Neutrophil (primary cell): Measurements from ENCODE around the gene RYR2.

Experiments used
- H3K27ac ChIP-seq: fragments of 200-600 bp; sonication (generic); 2 replicates; pipeline ENCODE4 v1.5.1; 2016; ENCODE audit warnings: mild to moderate bottlenecking, moderate library complexity
- H3K27me3 ChIP-seq: fragments of 200-600 bp; sonication (generic); 2 replicates; pipeline ENCODE4 v1.6.0; 2016; ENCODE audit warnings: mild to moderate bottlenecking
- H3K36me3 ChIP-seq: fragments of 200-600 bp; sonication (generic); 2 replicates; pipeline ENCODE4 v1.5.1; 2017
- H3K4me1 ChIP-seq, 2 experiments: fragments of 200-600 bp in 1 of 2; sonication (generic) in 1 of 2; 1 replicate in 1 of 2; 2 replicates in 1 of 2; pipeline versions ENCODE4 v1.5.1 to v1.6.1; 2013 to 2016; ENCODE audit warnings: low read depth in 1 of 2, low read length in 1 of 2, mild to moderate bottlenecking in 1 of 2, moderate library complexity in 1 of 2; ENCODE audit not compliant: control insufficient read depth in 1 of 2, insufficient read depth in 1 of 2
- H3K4me3 ChIP-seq, 2 experiments: fragments of 200-600 bp in 1 of 2; sonication (generic) in 1 of 2; 1 replicate in 1 of 2; 2 replicates in 1 of 2; pipeline ENCODE4 v1.5.1; 2013 to 2016; ENCODE audit warnings: low read depth in 1 of 2, low read length in 1 of 2, mild to moderate bottlenecking in 1 of 2, moderate library complexity in 1 of 2
- H3K9me3 ChIP-seq: fragments of 200-600 bp; sonication (generic); 2 replicates; pipeline ENCODE4 v1.5.1; 2016
- CTCF ChIP-seq: fragments of 200-600 bp; sonication (generic); IDR thresholded peaks from 2 replicates; pipeline ENCODE4 v1.5.1; 2016; ENCODE audit warnings: antibody characterized with exemption

RYR2 gene

DNA sequence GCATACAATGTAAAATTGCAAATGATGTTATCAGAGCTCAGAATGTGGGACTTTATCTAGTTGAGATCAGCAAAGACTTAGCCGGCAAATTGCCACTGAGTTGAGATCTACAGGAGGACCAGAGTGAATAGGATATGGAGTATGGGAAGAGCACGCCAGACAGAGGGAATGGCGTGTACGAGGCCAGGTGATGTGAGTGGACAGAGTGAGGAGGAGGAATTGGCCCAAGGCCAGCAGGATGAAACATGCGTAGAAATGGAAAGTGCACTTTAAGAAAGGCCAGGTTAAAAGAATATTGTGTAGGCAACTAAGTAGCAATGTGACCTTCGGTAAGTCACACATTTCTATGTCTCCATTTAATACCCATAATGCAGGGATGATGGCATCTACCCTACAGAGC is 637.7 kb downstream of the RYR2 start:
- TF ChIP-seq CTCF: no peak
- Histone ChIP-seq H3K27ac (no peak overlapping the region), H3K9me3 (no peaks in the 10 kb centered on the region), H3K36me3 (no peaks in the 10 kb centered on the region), H3K27me3 (no peaks in the 10 kb centered on the region), H3K4me3 (no peak overlapping the region), H3K4me1 (no peaks in the 10 kb centered on the region)

GRCh38 chr1:237681210-237681609 is 639.2 kb downstream of the RYR2 start:
- Histone ChIP-seq H3K4me1 (no peaks in the 10 kb centered on the region), H3K36me3 (no peaks in the 10 kb centered on the region), H3K9me3 (no peaks in the 10 kb centered on the region), H3K4me3 (no peak overlapping the region), H3K27ac (no peak overlapping the region), H3K27me3 (no peaks in the 10 kb centered on the region)
- no peak for TF ChIP-seq CTCF

GRCh38 chr1:237684236-237684635 is 642.3 kb downstream of the RYR2 start:
- no peak overlapping the region for H3K4me3 ChIP-seq
- H3K27me3 ChIP-seq: no peaks in the 10 kb centered on the region
- H3K4me1 ChIP-seq: no peaks in the 10 kb centered on the region
- no peaks in the 10 kb centered on the region for H3K9me3 ChIP-seq
- H3K27ac ChIP-seq: no peak overlapping the region
- H3K36me3 ChIP-seq: no peaks in the 10 kb centered on the region
- TF ChIP-seq CTCF: no peak

- H3K9me3 ChIP-seq: no peaks in the 10 kb centered on the region
- no peaks in the 10 kb centered on the region for H3K36me3 ChIP-seq
- H3K4me1 ChIP-seq: no peaks in the 10 kb centered on the region
- no peak overlapping the region for H3K4me3 ChIP-seq
- H3K27me3 ChIP-seq: no peaks in the 10 kb centered on the region
- no peak for TF ChIP-seq CTCF
- H3K27ac ChIP-seq: no peak overlapping the region
Observed at GRCh38 chr1:237685551-237685950, 643.6 kb downstream of the RYR2 start.

DNA sequence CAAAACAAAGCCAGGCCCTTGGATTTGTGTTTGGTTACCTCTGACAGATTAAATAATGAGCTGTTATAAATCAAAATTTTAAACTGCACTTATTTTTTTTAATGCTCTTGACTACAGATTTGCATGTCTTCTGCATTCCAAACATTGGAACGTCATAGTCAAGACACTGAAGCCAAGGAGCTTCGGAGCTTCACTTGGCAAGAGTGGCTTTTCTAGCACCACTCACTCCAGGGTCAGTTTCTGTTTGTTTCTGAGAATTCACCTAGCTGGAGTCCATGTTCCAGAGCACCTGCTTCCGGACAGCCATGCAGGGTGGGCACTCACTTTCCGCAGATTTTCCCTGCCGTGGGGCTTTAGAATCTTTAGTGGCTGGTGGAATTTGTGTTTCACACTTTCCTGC is 645.8 kb downstream of the RYR2 start:
- H3K27ac ChIP-seq: no peak overlapping the region
- no peak overlapping the region for H3K4me3 ChIP-seq
- no peak for TF ChIP-seq CTCF
- H3K9me3 ChIP-seq: no peaks in the 10 kb centered on the region
- no peaks in the 10 kb centered on the region for H3K36me3 ChIP-seq
- no peaks in the 10 kb centered on the region for H3K27me3 ChIP-seq
- no peaks in the 10 kb centered on the region for H3K4me1 ChIP-seq

DNA sequence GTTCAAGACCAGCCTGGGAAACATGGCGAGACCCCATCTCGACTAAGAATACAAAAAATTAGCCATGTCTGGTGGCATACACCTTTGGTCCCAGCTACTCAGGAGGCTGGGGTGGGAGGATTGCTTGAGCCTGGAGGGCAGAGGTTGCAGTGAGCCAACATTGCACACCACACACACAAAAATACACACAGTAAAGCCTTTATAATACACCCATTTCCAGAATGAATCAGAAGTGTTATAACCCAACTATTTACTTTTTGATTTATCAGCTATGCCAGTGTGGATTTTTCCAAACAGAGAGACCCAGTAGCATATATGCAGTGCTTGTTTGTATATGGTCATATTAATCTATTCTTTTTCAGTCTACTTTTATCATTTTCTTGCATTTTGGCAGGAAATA is 648.7 kb downstream of the RYR2 start:
- no peaks in the 10 kb centered on the region for H3K27me3 ChIP-seq
- H3K4me3 ChIP-seq: no peak overlapping the region
- no peak for TF ChIP-seq CTCF
- no peaks in the 10 kb centered on the region for H3K36me3 ChIP-seq
- no peaks in the 10 kb centered on the region for H3K4me1 ChIP-seq
- no peaks in the 10 kb centered on the region for H3K9me3 ChIP-seq
- no peak overlapping the region for H3K27ac ChIP-seq
